C4-2B (cell line): Measurements from ENCODE around the gene CRYGB.

ENCODE experiments used
- CTCF ChIP-seq: fragments of 450-650 bp; conservative IDR thresholded peaks from 2 replicates; pipeline ENCODE4 v1.5.1; 2017; ENCODE audit warnings: mild to moderate bottlenecking
- ZFX ChIP-seq: fragments of 450-650 bp; IDR thresholded peaks from 2 replicates; pipeline ENCODE4 v1.6.1; 2017

GRCh38 chr2:208182835-208183234 is 36.9 kb upstream of the CRYGB start:
- TF ChIP-seq CTCF (no peak), ZFX (no peak)
